ENCODE data around the gene FOXD1. TPM values are rescaled to one million over a fixed set of nuclear protein-coding genes. Genes with fewer than 3 reads are reported as not detected.
"Not testable (repeated sequence)": the region's sequence is repeated elsewhere in the genome, so short reads cannot be mapped to it uniquely, and the experiment has no call there.

FOXD1 gene
- total and polyA plus RNA-seq, 9 of the 15 experiments (the other 6 are each of a cell fraction or from before 2014, with no cell fraction given) = 0.03 to 0.40 (median 0.10) TPM; not detected in 4

DNA sequence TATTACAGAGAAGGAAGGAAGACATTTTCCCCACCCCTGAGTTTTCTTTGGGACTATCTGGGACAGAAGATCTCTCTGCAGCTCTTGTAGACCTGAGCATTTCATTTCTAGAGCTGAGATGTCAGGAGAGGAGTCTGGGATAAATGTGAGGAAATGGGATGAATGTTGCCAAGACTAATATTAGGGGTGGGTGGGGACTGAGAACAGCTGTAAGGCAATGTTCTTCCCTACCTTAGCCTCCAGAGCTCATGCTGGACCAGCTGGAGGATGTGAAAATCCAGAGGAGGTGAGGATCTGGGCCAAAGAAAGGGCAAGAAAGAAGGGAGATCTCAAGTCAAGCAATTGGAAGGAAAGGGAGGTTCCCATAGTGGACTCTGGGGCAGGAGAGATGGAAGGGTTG lies 23.1 kb upstream of the FOXD1 start:
- 0 out of 5 replicates have a peak, but pooled peaks cover 0 to 2% of the 10 kb centered on the region in 2 experiments for H3K27me3 ChIP-seq (ENCODE audit: control insufficient read depth in 2 of 2, insufficient read depth in 2 of 2, low read length in 2 of 2)
- no peak for ATAC-seq
- intact Hi-C loops (cut with micrococcal nuclease) = no loop called here
- no peaks in the 10 kb centered on the region for H3K9me1 ChIP-seq (ENCODE audit: control insufficient read depth, insufficient read depth, low read length)
- FAIRE-seq = no peak
- no peak overlapping the region for H2AFZ ChIP-seq (ENCODE audit: low read depth, low read length)
- no peaks in the 10 kb centered on the region for H3K36me3 ChIP-seq (ENCODE audit: control insufficient read depth, insufficient read depth, low read length)
- H3K9me3 ChIP-seq (replicated peaks; ENCODE audit: control insufficient read depth, insufficient read depth, low read depth, low read length) = no peaks in the 10 kb centered on the region
- no peaks in the 10 kb centered on the region for H3K4me1 ChIP-seq (replicated peaks in 1 of 2; ENCODE audit: control insufficient read depth in 2 of 2, insufficient read depth in 2 of 2, low read length in 2 of 2)
- no TSS peak for BruUV-seq (replicated peaks)
- no peak overlapping the region for H3K9ac ChIP-seq (ENCODE audit: insufficient read depth in 1 of 2, low read depth in 2 of 2, low read length in 2 of 2)
- no peak overlapping the region for H3K4me2 ChIP-seq (ENCODE audit: insufficient read depth, low read length)
- TF ChIP-seq POLR2B (IDR thresholded peaks at IDR 0.05; ENCODE audit: low read depth, partially characterized antibody) (no peak), SIRT6 (IDR thresholded peaks at IDR 0.05; ENCODE audit: low read depth, low read length) (no peak), ZNF143 (CRISPR knock-in tag; IDR thresholded peaks at IDR 0.05) (no peak), TEAD2 (tag; IDR thresholded peaks at IDR 0.05) (no peak)
- in situ Hi-C loops (cut with MboI) = no loop called here
- no peak overlapping the region for H3K4me3 ChIP-seq
- POLR2A ChIA-PET = interaction anchor here (1.2 to 1.7 kb wide), 2 partner anchors 11 to 15 kb away, joined by 4 to 5 read pairs; no protein-coding TSS in a partner anchor
- CTCF ChIA-PET (ENCODE audit: low intra/inter-chr PET ratio) = no interaction called here
- DNase-seq (ENCODE audit: extremely low read depth in 1 of 4, low spot score in 3 of 4) = no peak
- H3K27ac ChIP-seq (ENCODE audit: extremely low read depth, low read depth, low read length) = no peak overlapping the region
- H4K20me1 ChIP-seq (replicated peaks; ENCODE audit: control insufficient read depth, insufficient read depth, low read length) = no peaks in the 10 kb centered on the region
- no peaks in the 10 kb centered on the region for H3K79me2 ChIP-seq (ENCODE audit: control insufficient read depth, insufficient read depth, low read length)

DNA sequence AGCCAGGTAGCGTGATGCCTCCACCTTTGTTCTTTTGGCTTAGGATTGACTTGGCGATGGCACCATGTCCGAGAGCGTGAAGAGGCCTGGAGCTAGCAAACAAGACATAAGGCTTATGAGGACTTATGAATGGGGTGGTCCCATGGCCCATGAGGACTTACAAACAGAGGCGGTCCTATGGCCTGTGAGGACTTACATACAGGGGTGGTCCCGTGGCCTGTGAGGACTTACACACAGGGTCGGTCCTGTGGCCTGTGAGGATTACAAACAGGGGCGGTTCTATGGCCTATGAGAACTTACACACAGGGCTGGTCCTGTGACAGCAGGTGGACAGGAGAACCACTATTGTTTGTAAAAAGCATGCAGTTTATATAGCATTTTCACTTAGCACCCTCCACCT lies 21.3 kb upstream of the FOXD1 start:
- TF ChIP-seq ATF7 (IDR thresholded peaks at IDR 0.05) = no peak
- no peak for TF ChIP-seq MLX (CRISPR knock-in tag; conservative IDR thresholded peaks at IDR 0.05)
- DNase-seq (ENCODE audit: extremely low read depth in 1 of 4, low spot score in 3 of 4) = no peak
- WGBS (ENCODE audit: insufficient coverage, low coverage, missing lambda C conversion rate) = 30% methylated on average over 8 of the region's 8 CpGs
- intact Hi-C loops (cut with micrococcal nuclease) = no loop called here
- ATAC-seq = no peak
- FAIRE-seq = no peak
- Histone ChIP-seq H3K9me1 (ENCODE audit: control insufficient read depth, insufficient read depth, low read length) (no peaks in the 10 kb centered on the region), H3K27me3 (ENCODE audit: control insufficient read depth in 2 of 2, insufficient read depth in 2 of 2, low read length in 2 of 2) (0 out of 5 replicates have a peak, but pooled peaks cover 0 to 2% of the 10 kb centered on the region in 2 experiments), H3K27ac (ENCODE audit: extremely low read depth, low read depth, low read length) (no peak overlapping the region), H3K4me1 (replicated peaks in 1 of 2; ENCODE audit: control insufficient read depth in 2 of 2, insufficient read depth in 2 of 2, low read length in 2 of 2) (0 out of 5 replicates have a peak, but pooled peaks cover 0 to 2% of the 10 kb centered on the region in 2 experiments), H3K9me3 (replicated peaks; ENCODE audit: control insufficient read depth, insufficient read depth, low read depth, low read length) (no peaks in the 10 kb centered on the region), H2AFZ (ENCODE audit: low read depth, low read length) (no peak overlapping the region), H4K20me1 (replicated peaks; ENCODE audit: control insufficient read depth, insufficient read depth, low read length) (no peaks in the 10 kb centered on the region), H3K9ac (ENCODE audit: insufficient read depth in 1 of 2, low read depth in 2 of 2, low read length in 2 of 2) (no peak overlapping the region), H3K4me3 (no peak overlapping the region), H3K36me3 (ENCODE audit: control insufficient read depth, insufficient read depth, low read length) (no peaks in the 10 kb centered on the region), H3K79me2 (ENCODE audit: control insufficient read depth, insufficient read depth, low read length) (no peaks in the 10 kb centered on the region), H3K4me2 (ENCODE audit: insufficient read depth, low read length) (no peak overlapping the region)
- BruUV-seq (replicated peaks) = no TSS peak
- in situ Hi-C loops (cut with MboI) = no loop called here
- CTCF ChIA-PET (ENCODE audit: low intra/inter-chr PET ratio) = no interaction called here
- POLR2A ChIA-PET = no interaction called here

DNA sequence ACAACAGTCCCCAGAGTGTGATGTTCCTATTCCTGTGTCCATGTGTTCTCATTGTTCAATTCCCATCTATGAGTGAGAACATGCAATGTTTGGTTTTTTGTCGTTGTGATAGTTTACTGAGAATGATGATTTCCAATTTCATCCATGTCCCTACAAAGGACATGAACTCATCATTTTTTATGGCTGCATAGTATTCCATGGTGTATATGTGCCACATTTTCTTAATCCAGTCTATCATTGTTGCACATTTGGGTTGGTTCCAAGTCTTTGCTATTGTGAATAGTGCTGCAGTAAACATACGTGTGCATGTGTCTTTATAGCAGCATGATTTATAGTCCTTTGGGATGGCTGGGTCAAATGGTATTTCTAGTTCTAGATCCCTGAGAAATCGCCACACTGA lies 20.1 kb upstream of the FOXD1 start:
- BruUV-seq (replicated peaks); in situ Hi-C loops (cut with MboI); H4K20me1 ChIP-seq (replicated peaks; ENCODE audit: control insufficient read depth, insufficient read depth, low read length); intact Hi-C loops (cut with micrococcal nuclease); CTCF ChIA-PET (ENCODE audit: low intra/inter-chr PET ratio); FAIRE-seq; H3K36me3 ChIP-seq (ENCODE audit: control insufficient read depth, insufficient read depth, low read length); H3K9ac ChIP-seq (ENCODE audit: insufficient read depth in 1 of 2, low read depth in 2 of 2, low read length in 2 of 2); H3K27me3 ChIP-seq (ENCODE audit: control insufficient read depth in 2 of 2, insufficient read depth in 2 of 2, low read length in 2 of 2); H3K4me3 ChIP-seq; H3K4me1 ChIP-seq (replicated peaks in 1 of 2; ENCODE audit: control insufficient read depth in 2 of 2, insufficient read depth in 2 of 2, low read length in 2 of 2); H3K27ac ChIP-seq (ENCODE audit: extremely low read depth, low read depth, low read length); ATAC-seq; H3K4me2 ChIP-seq (ENCODE audit: insufficient read depth, low read length); H3K9me1 ChIP-seq (ENCODE audit: control insufficient read depth, insufficient read depth, low read length); POLR2A ChIA-PET; H2AFZ ChIP-seq (ENCODE audit: low read depth, low read length); H3K9me3 ChIP-seq (replicated peaks; ENCODE audit: control insufficient read depth, insufficient read depth, low read depth, low read length); H3K79me2 ChIP-seq (ENCODE audit: control insufficient read depth, insufficient read depth, low read length); DNase-seq (ENCODE audit: extremely low read depth in 1 of 4, low spot score in 3 of 4): not testable (repeated sequence)
- WGBS (ENCODE audit: insufficient coverage, low coverage, missing lambda C conversion rate) = 6% methylated on average over 2 of the region's 3 CpGs

Data from K562 (cell line).